Raji (cell line): Measurements from ENCODE around the gene WFIKKN1.

Source experiments
- POLR2A ChIP-seq: IDR thresholded peaks from 2 replicates; pipeline ENCODE4 v1.6.1; 2011; ENCODE audit warnings: low read depth, low read length, control low read depth; ENCODE audit not compliant: insufficient read depth

The WFIKKN1 gene

DNA sequence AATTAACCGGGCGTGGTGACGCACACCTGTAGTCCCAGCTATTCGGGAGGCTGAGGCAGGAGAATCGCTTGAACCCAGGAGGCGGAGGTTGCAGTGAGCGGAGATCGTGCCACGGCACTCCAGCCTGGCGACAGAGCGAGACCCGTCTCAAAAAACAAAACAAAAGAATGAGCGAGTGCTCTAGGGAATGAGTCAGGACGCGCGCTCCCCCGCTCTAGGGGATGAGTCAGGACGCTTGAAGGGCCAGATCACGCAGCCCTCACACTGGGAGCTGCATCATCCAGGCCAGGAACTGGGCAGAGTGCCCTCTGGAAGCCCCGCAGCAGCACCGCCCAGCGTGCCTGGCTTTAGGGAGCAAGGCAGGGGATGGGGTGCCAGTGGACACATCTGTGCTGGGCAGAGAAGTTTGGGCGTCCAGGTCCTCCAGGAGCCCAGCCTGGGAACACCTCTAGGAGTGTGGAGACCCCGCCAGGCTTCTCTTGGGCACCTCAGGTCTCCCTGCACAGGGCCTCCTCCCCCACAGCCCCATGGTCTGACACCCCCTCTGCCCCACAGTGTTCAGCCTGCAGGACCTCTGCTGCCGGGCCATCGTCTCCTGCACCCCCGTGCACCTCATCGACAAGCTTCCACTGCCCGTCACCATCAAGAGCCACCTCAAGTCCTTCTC lies 3.9 kb upstream of the WFIKKN1 start:
- no peak for TF ChIP-seq POLR2A

DNA sequence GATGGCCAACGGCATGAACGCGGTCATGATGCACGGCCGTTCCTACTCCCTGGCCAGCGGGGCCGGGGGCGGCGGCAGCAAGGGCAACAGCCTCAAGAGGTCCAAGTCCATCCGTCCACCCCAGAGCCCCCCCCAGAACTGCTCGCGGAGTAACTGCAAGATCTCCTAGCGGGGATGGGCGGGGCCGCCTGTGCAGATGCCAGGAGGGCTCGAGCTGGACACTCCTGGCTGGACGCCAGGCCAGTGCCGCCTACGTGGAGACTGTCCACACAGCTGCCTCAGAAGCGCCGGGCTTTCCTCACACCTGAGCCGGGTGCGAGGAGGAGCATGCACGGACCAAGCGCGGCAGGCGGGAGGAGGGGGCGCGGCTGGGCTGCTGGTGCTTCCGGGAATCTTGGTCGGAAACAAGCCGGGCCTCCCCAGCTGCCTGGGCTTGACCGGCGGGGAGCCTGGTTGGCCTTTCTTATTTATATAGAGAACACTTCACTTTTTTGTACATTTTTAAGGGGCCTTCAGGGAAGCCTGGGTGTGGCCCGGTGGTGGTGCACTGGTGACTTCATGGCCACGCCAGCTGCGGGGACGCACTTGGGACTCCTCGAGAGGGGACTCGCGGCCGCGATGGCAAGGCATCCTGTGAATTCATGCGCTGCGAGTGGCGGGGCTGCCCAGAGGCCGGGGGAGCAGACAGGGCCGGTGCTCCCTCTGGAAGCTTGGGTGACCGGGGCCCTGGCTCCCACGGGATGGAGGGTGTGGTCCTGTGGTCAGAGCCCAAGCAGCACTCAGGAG lies 3.1 kb upstream of the WFIKKN1 start:
- no peak for TF ChIP-seq POLR2A

DNA sequence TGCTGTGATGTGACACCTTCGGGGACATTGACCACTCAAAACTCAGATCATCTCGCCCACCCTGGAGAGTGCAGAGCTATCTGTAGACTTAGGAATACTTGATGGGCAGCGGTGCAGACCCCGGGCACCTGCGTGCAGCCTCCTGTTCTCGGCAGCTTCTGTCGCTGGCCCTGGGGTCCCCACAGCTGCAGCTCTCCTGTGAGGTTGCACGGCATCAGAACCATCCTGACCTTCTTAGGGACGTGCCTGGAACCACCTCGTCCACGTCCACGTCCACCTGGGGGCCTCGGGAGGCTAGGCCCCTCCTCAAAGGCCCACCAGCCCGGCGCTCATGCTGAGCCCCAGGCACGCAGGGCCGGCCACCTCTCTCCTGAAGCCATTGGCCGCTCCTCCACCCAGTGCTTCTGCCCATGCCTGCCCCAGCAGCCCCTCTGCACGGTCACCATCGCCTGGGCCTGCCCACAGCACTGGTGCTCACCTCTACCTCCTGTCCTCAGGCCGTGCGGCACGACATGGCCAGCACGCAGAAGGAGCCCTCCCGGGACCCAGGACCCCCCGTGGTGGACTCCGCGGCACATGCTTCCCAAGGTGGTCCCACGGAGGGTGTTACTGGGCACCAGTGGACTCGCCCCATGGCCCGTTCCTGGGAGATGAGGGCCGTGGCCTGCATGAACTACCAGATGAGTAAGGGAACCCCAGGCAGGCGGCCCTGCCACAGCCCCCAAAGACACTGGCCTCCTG lies 2.3 kb upstream of the WFIKKN1 start:
- TF ChIP-seq POLR2A = no peak

DNA sequence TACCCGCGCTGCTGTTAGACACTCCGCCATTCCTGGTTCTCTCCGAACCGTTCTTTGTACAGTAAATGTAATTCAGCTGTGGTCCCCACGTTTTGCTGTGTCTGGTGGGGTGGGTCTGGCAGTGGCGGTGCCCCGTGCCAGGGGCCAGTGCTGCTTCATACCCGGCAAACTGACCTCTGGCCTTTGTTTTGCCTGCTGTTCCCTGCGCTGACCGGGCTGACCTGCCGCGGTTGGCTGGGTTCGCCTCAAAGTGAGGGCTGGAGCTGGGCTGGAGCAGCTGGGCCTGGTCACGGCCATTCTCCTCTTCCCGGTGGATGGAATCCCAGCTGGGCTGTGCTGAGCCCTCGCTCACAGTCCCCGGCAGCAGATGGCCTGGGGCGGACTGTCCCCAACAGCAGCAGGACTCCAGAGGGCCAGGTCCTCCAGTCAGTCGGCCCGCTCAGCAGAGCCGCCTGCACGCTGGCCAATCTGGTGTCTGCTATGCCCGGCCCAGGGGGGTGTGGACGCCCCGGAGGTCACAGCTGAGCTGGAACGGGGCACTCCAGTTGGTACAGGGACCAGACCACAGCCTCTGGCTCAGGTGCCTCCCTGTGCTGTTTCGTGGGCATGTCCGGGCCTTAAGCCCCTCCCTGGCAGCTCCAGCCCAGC lies 1.5 kb upstream of the WFIKKN1 start:
- TF ChIP-seq POLR2A = no peak

DNA sequence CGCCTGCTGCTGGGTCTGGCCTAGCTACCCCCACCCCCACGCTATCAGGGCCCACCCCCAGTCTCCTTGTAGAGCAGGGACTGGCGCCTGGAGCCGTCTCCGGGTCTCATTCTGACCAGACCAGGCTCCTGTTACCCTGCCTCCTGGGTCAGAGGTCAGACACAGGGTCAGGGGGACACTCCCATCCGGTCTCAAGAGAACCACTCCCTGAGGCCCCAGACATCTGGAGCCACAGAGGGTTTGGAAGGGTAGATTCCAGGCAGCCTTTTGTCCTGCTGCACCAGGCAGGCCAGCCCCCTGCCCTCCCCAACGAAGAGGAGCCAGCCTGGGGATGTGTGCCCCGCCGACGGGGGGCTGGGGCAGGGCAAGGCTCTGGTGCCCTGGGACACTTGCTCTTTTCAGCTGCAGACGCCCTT lies 944 bp upstream of the WFIKKN1 start:
- TF ChIP-seq POLR2A = no peak

DNA sequence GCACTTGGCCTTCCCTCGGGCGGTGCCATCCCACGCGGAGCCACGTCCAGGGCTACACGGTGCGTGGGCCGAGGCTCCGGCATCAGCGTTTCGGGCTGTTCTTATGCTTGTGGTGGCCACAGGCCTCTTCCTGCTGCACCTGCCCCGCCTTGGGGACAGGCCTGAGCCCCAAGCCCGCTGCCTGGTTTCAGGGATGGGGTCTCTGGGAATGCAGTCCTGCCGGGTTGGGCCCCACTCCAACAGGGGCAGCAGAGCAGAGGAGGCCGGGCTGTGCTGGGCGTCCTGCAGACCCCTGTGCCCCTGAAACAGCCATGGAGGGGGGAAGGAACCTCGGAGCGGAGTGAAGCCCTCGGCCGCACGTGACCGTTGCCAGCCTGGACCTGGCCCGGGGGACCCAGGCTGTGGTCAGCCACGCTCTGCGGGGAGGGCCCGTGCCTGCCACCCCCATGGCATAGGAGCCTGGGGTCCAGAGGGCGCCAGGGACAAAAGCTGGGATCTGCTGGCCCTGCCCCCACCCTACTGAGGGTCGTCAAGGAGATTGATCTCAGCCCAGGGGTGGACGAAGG lies 453 bp upstream of the WFIKKN1 start:
- TF ChIP-seq POLR2A = 0 out of 2 replicates have a peak, but pooled peaks have one; percentile 26

DNA sequence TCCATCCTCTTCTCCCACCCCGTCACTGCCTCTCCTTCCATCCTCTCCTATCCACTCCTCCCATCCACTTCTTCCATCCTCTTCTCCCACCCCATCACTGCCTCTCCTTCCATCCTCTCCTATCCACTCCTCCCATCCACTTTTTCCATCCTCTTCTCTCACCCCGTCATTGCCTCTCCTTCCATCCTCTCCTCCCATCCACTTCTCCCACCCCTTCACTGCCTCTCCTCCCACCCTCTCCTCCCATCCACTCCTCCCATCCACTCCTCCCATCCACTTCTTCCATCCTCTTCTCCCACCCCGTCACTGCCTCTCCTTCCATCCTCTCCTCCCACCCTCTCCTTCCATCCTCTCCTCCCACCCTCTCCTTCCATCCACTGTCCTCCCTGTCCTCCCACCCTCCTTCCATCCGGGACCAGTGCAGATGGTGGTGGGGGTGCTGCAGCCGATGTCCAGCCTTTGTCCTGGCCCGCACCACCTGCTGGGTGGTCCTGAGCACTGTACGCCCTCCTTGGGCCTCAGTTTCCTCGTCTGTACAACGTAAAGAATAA lies 1.1 kb downstream of the WFIKKN1 start:
- TF ChIP-seq POLR2A = no peak

DNA sequence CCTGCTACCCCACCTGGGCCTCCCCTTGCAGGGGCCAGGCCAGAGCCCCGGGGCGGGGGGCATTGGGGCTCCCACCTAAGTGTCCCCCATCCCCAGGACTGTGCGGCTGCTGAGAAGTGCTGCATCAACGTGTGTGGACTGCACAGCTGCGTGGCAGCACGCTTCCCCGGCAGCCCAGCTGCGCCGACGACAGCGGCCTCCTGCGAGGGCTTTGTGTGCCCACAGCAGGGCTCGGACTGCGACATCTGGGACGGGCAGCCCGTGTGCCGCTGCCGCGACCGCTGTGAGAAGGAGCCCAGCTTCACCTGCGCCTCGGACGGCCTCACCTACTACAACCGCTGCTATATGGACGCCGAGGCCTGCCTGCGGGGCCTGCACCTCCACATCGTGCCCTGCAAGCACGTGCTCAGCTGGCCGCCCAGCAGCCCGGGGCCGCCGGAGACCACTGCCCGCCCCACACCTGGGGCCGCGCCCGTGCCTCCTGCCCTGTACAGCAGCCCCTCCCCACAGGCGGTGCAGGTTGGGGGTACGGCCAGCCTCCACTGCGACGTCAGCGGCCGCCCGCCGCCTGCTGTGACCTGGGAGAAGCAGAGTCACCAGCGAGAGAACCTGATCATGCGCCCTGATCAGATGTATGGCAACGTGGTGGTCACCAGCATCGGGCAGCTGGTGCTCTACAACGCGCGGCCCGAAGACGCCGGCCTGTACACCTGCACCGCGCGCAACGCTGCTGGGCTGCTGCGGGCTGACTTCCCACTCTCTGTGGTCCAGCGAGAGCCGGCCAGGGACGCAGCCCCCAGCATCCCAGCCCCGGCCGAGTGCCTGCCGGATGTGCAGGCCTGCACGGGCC lies 1.9 kb downstream of the WFIKKN1 start:
- 0 out of 2 replicates have a peak, but pooled peaks have one; percentile 11 for TF ChIP-seq POLR2A

DNA sequence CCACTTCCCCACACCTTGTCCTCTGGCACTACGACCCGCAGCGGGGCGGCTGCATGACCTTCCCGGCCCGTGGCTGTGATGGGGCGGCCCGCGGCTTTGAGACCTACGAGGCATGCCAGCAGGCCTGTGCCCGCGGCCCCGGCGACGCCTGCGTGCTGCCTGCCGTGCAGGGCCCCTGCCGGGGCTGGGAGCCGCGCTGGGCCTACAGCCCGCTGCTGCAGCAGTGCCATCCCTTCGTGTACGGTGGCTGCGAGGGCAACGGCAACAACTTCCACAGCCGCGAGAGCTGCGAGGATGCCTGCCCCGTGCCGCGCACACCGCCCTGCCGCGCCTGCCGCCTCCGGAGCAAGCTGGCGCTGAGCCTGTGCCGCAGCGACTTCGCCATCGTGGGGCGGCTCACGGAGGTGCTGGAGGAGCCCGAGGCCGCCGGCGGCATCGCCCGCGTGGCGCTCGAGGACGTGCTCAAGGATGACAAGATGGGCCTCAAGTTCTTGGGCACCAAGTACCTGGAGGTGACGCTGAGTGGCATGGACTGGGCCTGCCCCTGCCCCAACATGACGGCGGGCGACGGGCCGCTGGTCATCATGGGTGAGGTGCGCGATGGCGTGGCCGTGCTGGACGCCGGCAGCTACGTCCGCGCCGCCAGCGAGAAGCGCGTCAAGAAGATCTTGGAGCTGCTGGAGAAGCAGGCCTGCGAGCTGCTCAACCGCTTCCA lies 2.7 kb downstream of the WFIKKN1 start:
- no peak for TF ChIP-seq POLR2A

DNA sequence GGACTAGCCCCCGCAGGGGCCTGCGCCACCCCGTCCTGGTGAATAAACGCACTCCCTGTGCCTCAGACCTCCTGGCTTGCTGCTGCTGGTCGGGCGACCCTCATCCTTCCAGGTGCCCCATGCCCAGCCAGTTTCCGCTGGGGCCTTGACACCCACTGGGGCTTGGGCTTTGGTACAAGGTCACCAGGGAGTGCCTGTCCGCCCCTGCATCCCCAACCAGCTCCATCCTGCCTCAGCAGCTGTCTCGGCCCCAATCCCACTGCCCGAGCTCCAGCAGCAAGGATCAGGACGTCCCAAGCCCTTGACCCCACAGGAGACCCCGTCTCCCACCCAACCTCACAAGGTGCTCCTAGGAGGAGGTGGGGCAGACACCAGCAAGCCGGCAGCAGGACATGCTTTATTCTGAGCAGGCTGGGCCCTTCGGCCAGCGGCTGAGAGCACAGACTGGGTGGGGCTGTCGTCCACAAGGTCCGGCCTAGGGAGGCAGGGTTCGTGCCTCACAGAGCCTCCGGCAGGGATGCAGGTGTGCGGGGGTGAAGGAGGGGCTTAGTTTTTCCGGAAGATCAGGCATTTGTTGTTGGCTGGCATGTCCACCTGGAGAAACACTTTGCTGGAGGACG lies 3.4 kb downstream of the WFIKKN1 start:
- TF ChIP-seq POLR2A = no peak

DNA sequence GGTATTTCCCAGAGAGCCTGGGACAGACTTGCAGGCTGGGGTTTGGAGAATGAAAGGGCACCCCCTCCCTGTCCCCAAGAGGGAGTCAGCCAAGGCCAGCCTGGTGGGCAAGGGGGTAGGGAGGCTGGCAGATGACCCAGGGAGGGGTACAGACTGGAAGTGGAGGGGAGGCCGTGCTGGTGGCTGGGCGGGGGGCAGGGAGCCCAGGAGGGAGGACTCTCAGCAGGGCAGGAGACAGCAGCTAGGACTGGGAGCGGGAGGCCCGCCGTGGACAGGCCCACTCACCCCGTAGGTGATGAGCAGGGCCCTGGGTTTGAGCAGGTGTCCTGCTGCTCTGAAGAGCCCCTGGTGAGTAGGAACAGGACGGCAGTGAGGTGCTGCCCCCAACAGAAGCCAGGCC lies 4.2 kb downstream of the WFIKKN1 start:
- TF ChIP-seq POLR2A = no peak

DNA sequence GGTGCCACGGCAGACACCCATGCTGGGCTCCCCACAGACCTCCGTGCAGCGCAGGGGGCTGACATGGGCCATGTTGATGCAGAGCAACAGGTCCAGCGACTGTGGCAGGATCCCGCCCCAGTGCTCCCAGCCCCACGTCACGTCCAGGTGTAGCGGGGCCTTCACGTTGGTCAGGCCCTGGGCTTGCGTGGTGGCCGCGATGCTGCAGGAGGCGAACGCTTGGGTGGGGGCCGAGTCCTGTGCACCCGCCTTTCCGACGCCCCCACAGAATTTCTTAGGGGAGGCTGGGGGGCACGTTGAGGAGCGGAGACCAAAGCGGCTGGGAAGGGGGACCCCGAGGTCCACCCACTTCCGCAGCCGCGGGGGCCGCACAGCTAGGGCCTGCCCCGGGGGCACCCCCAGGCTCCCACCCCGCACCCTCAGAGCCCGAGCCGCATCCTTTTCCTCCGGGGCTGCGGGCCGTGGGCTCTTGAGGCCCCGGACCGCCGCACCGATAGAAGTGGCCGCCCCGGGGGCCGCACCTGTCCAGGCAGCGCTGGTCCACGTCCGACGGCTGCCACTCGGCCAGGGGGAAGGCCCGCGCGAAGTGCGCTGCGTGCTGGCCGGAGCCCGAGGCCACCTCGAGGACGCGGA lies 4.9 kb downstream of the WFIKKN1 start:
- no peak for TF ChIP-seq POLR2A
